Heart left ventricle (tissue), 13 donors: Measurements from ENCODE around the gene SFT2D3.

Experiments used
- CTCF ChIP-seq, 12 donors: fragments of 200-600 bp; sonication (generic) in 4 of 12; IDR thresholded peaks; one replicate each; pipeline versions ENCODE4 v1.5.0 to v1.8.0; 2018 to 2022; ENCODE audit warnings: antibody characterized with exemption in 12 of 12, mild to moderate bottlenecking in 5 of 12
- POLR2A ChIP-seq, 2 donors: fragments of 450-650 bp; IDR thresholded peaks; one replicate each; pipeline ENCODE4 v1.6.1; 2017; ENCODE audit warnings: antibody characterized with exemption in 2 of 2, mild to moderate bottlenecking in 2 of 2, moderate library complexity in 2 of 2
- donor health status: ischemic (EF 13 %, LVEDD 7.1; RV severe dilation, severe dysfunction).
- donor health status: DM: no; HTN: yes; CAD: no.
- donor health status: DM: no; HTN: no; CAD: no.
- donor health status: ischemic (EF 25% LVEDD 6.9; RV normal size, moderate dysfunction).
- donor health status: ischemic (EF 25% LVEDD 5.7; RV mildly dilated, moderate dysfunction).
- donor health status: ischemic (EF 35%, LVEDD 5.7; RV mildly dilated, moderate dysfunction).
- donor health status: nonischemic (EF 11% LVEDD 7.7; RV severe dilation, severe dysfunction).
- donor health status: DM: yes; HTN: yes; CAD: no.
- donor health status: PGD.
- donor health status: ischemic (EF 29% LVEDD 5.4; RV normal size, mild dysfunction).
- donor health status: nonischemic (EF 23%, LVEDD 6.1; RV moderate dilation, normal function).

- no peak for TF ChIP-seq CTCF (IDR thresholded peaks at IDR 0.05)
- TF ChIP-seq POLR2A (IDR thresholded peaks at IDR 0.05): no peak
Observed at GRCh38 chr2:127652786-127653357, 48.4 kb upstream of the SFT2D3 start.
